HUDEP-2 (cell line): ENCODE measurements around the gene COL26A1.
A peak's percentile ranks its signal among the peaks of the same experiment; 100 is the strongest.
"Not testable (repeated sequence)": the region's sequence is repeated elsewhere in the genome, so short reads cannot be mapped to it uniquely, and the experiment has no call there.

Experiments used
- DNase-seq, 76 experiments: peaks; one replicate each; lab custom pipeline; 2025; ENCODE audit not compliant: unreplicated experiment in 76 of 76; lab: John Stamatoyannopoulos, UW

COL26A1 gene

GRCh38 chr7:101436221-101436735 lies 73.6 kb downstream of the COL26A1 start:
- no peak for DNase-seq

- DNase-seq, result peak in 21 of 76 experiments; percentile 1 to 45 (median 12)
These were observed 74.3 kb downstream of the COL26A1 start for GRCh38 chr7:101436857-101437576.

- no peak for DNase-seq
These were observed 79.2 kb downstream of the COL26A1 start for GRCh38 chr7:101441890-101442289.

- DNase-seq, result no peak
These were observed 79.9 kb downstream of the COL26A1 start for GRCh38 chr7:101442426-101443070.

GRCh38 chr7:101450064-101450463 lies 87.4 kb downstream of the COL26A1 start:
- no peak for DNase-seq

GRCh38 chr7:101453617-101454016 lies 90.9 kb downstream of the COL26A1 start:
- DNase-seq, result no peak

- DNase-seq, result no peak
These were observed 94.5 kb downstream of the COL26A1 start for GRCh38 chr7:101457001-101457750.

GRCh38 chr7:101465131-101465530 lies 102.5 kb downstream of the COL26A1 start:
- no peak for DNase-seq

- no peak for DNase-seq
These were observed 103.0 kb downstream of the COL26A1 start for GRCh38 chr7:101465576-101466196.

GRCh38 chr7:101466871-101467270 lies 104.2 kb downstream of the COL26A1 start:
- no peak for DNase-seq

GRCh38 chr7:101468546-101469275 lies 106.0 kb downstream of the COL26A1 start:
- DNase-seq, result no peak

- no peak for DNase-seq
These were observed 108.2 kb downstream of the COL26A1 start for GRCh38 chr7:101470668-101471487.

GRCh38 chr7:101474178-101474577 lies 111.5 kb downstream of the COL26A1 start:
- no peak for DNase-seq

GRCh38 chr7:101475691-101476090 lies 113.0 kb downstream of the COL26A1 start:
- DNase-seq, result not testable (repeated sequence)

GRCh38 chr7:101479217-101479616 lies 116.5 kb downstream of the COL26A1 start:
- DNase-seq, result no peak

GRCh38 chr7:101486056-101486432 lies 123.4 kb downstream of the COL26A1 start:
- not testable (repeated sequence) for DNase-seq

- DNase-seq, result no peak
These were observed 123.9 kb downstream of the COL26A1 start for GRCh38 chr7:101486433-101487104.

- DNase-seq, result no peak
These were observed 124.4 kb downstream of the COL26A1 start for GRCh38 chr7:101487105-101487458.

GRCh38 chr7:101487753-101488152 lies 125.1 kb downstream of the COL26A1 start:
- no peak for DNase-seq
